Measurements from ENCODE around the gene EIF4E2. TPM values are rescaled to one million over a fixed set of nuclear protein-coding genes. Genes with fewer than 3 reads are reported as not detected.

Gene EIF4E2
- 10 to 100 TPM; 29.2 to 44.7 (median 34.6) TPM for total RNA-seq

GRCh38 chr2:232550354-232551249, at the start of gene EIF4E2, which contains the start of gene TIGD1:
Gene EIF4E2, plus strand, starts transcription at chr2:232550689. Its CDS starts 36 bp downstream, at chr2:232550725.
Gene TIGD1, minus strand, starts transcription at chr2:232550557. Its CDS starts 675 bp downstream, at chr2:232549882.
- WGBS, 2 donors, result 1% methylated on average over 57 to 62 of the region's 81 CpGs
- TF ChIP-seq POLR2A (IDR thresholded peaks at IDR 0.05) (no peak), CTCF (IDR thresholded peaks at IDR 0.05) (peak in 1 of 3 donors; percentile 20)
- intact Hi-C loops (cut with DNase I; ENCODE audit: low total_unique reads), result no loop called here
- peak within 1 kb of the TSS; percentile 70 for H3K4me3 ChIP-seq (ENCODE audit: low read depth, poor library complexity, severe bottlenecking)
- peak; percentile 92 to 99 for DNase-seq (ENCODE audit: low spot score in 2 of 2)

- WGBS, 2 donors, result 55 to 67% methylated on average over 9 of the region's 9 CpGs
Observed at GRCh38 chr2:232501331-232501771, 49.1 kb upstream of the EIF4E2 start.

GRCh38 chr2:232501794-232502390, 48.6 kb upstream of the EIF4E2 start:
- TF ChIP-seq CTCF (IDR thresholded peaks at IDR 0.05) (no peak), POLR2A (IDR thresholded peaks at IDR 0.05) (no peak)
- DNase-seq (ENCODE audit: low spot score in 2 of 2), result no peak
- 57 to 60% methylated on average over 10 of the region's 10 CpGs for WGBS, 2 donors
- intact Hi-C loops (cut with DNase I; ENCODE audit: low total_unique reads), result no loop called here
- H3K4me3 ChIP-seq (ENCODE audit: low read depth, poor library complexity, severe bottlenecking), result no peak overlapping the region

More at GRCh38 chr2:232501331-232501771, 49.1 kb upstream of the EIF4E2 start:
- TF ChIP-seq CTCF (IDR thresholded peaks at IDR 0.05) (no peak), POLR2A (IDR thresholded peaks at IDR 0.05) (no peak)
- intact Hi-C loops (cut with DNase I; ENCODE audit: low total_unique reads), result no loop called here
- no peak overlapping the region for H3K4me3 ChIP-seq (ENCODE audit: low read depth, poor library complexity, severe bottlenecking)
- no peak for DNase-seq (ENCODE audit: low spot score in 2 of 2)

- WGBS, 2 donors, result 17 to 23% methylated on average over 13 to 17 of the region's 21 CpGs
- no peak overlapping the region for H3K4me3 ChIP-seq (ENCODE audit: low read depth, poor library complexity, severe bottlenecking)
- no peak for DNase-seq (ENCODE audit: low spot score in 2 of 2)
- TF ChIP-seq CTCF (IDR thresholded peaks at IDR 0.05) (no peak), POLR2A (IDR thresholded peaks at IDR 0.05) (no peak)
- intact Hi-C loops (cut with DNase I; ENCODE audit: low total_unique reads), result no loop called here
Observed at GRCh38 chr2:232502511-232502910, 48.0 kb upstream of the EIF4E2 start.

GRCh38 chr2:232502911-232503808, 47.3 kb upstream of the EIF4E2 start:
- no peak for DNase-seq (ENCODE audit: low spot score in 2 of 2)
- TF ChIP-seq CTCF (IDR thresholded peaks at IDR 0.05) (no peak), POLR2A (IDR thresholded peaks at IDR 0.05) (no peak)
- H3K4me3 ChIP-seq (ENCODE audit: low read depth, poor library complexity, severe bottlenecking), result no peak overlapping the region
- intact Hi-C loops (cut with DNase I; ENCODE audit: low total_unique reads), result no loop called here
- 0 to 5% methylated on average over 21 to 27 of the region's 75 CpGs for WGBS, 2 donors
